Effector memory CD4-positive, alpha-beta T cell (primary cell): Measurements from ENCODE around the gene AP5S1.
"Not testable (repeated sequence)": the region's sequence is repeated elsewhere in the genome, so short reads cannot be mapped to it uniquely, and the experiment has no call there.

Experiments
- DNase-seq, 3 donors: peaks; one replicate each; pipeline ENCODE4 v3.0.0-alpha.2; 2020
- H3K27ac ChIP-seq: 2 replicates; pipeline ENCODE4 v1.7.0; 2013; ENCODE audit warnings: mild to moderate bottlenecking, low read length, moderate library complexity; ENCODE audit not compliant: insufficient read depth, poor library complexity, severe bottlenecking
- H3K27me3 ChIP-seq: replicated peaks from 2 replicates; pipeline ENCODE4 v1.7.0; 2013; ENCODE audit warnings: mild to moderate bottlenecking, low read length; ENCODE audit not compliant: insufficient read depth, control insufficient read depth, poor library complexity, severe bottlenecking
- H3K36me3 ChIP-seq: 2 replicates; pipeline ENCODE4 v1.7.0; 2013; ENCODE audit warnings: mild to moderate bottlenecking, low read length, moderate library complexity; ENCODE audit not compliant: control insufficient read depth, insufficient read depth
- H3K4me1 ChIP-seq: 2 replicates; pipeline ENCODE4 v1.7.0; 2013; ENCODE audit warnings: low read length, mild to moderate bottlenecking; ENCODE audit not compliant: control insufficient read depth, insufficient read depth, poor library complexity, severe bottlenecking
- H3K4me3 ChIP-seq: 2 replicates; pipeline ENCODE4 v1.7.0; 2013; ENCODE audit warnings: low read length, low read depth, mild to moderate bottlenecking; ENCODE audit not compliant: insufficient read depth, poor library complexity, severe bottlenecking
- H3K9me3 ChIP-seq: 2 replicates; pipeline ENCODE4 v1.7.0; 2013; ENCODE audit warnings: mild to moderate bottlenecking, low read length, moderate library complexity; ENCODE audit not compliant: control insufficient read depth

Gene AP5S1

GRCh38 chr20:3783511-3784195 lies 36.7 kb upstream of the AP5S1 start:
- Histone ChIP-seq H3K36me3 (no peaks in the 10 kb centered on the region), H3K27ac (no peak overlapping the region), H3K9me3 (no peaks in the 10 kb centered on the region), H3K4me3 (no peak overlapping the region), H3K4me1 (peaks cover 12% of the 10 kb centered on the region), H3K27me3 (no peaks in the 10 kb centered on the region)
- no peak for DNase-seq

GRCh38 chr20:3784216-3784853 lies 36.0 kb upstream of the AP5S1 start:
- no peaks in the 10 kb centered on the region for H3K9me3 ChIP-seq
- H3K4me3 ChIP-seq: no peak overlapping the region
- DNase-seq: no peak
- peaks cover 11% of the 10 kb centered on the region for H3K4me1 ChIP-seq
- no peaks in the 10 kb centered on the region for H3K36me3 ChIP-seq
- no peak overlapping the region for H3K27ac ChIP-seq
- H3K27me3 ChIP-seq: no peaks in the 10 kb centered on the region

- H3K36me3 ChIP-seq: no peaks in the 10 kb centered on the region
- no peak overlapping the region for H3K4me3 ChIP-seq
- H3K4me1 ChIP-seq: peaks cover 11% of the 10 kb centered on the region
- H3K27me3 ChIP-seq: no peaks in the 10 kb centered on the region
- no peak overlapping the region for H3K27ac ChIP-seq
- DNase-seq: no peak
- H3K9me3 ChIP-seq: no peaks in the 10 kb centered on the region
These were observed 35.5 kb upstream of the AP5S1 start for GRCh38 chr20:3784863-3785239.

GRCh38 chr20:3785240-3786125 lies 34.9 kb upstream of the AP5S1 start:
- Histone ChIP-seq H3K27me3 (no peaks in the 10 kb centered on the region), H3K9me3 (no peaks in the 10 kb centered on the region), H3K4me3 (no peak overlapping the region), H3K36me3 (no peaks in the 10 kb centered on the region), H3K27ac (peak overlapping the region; percentile 58), H3K4me1 (peaks cover 11% of the 10 kb centered on the region)
- no peak for DNase-seq

GRCh38 chr20:3786126-3786484 lies 34.2 kb upstream of the AP5S1 start:
- DNase-seq: peak in 1 of 3 donors; percentile 31
- Histone ChIP-seq H3K27ac (peak overlapping the region; percentile 58), H3K36me3 (no peaks in the 10 kb centered on the region)

GRCh38 chr20:3786665-3787323 lies 33.6 kb upstream of the AP5S1 start, which contains the start of gene CENPB:
CENPB (minus strand) TSS chr20:3786740; CDS start chr20:3786483, 257 bp downstream.
- no peaks in the 10 kb centered on the region for H3K36me3 ChIP-seq
- peaks cover 8% of the 10 kb centered on the region for H3K4me1 ChIP-seq
- DNase-seq: peak; percentile 83 to 85 (median 84)
- H3K27me3 ChIP-seq: no peaks in the 10 kb centered on the region
- peak within 1 kb of the TSS; percentile 45 for H3K4me3 ChIP-seq
- peak within 1 kb of the TSS; percentile 58 for H3K27ac ChIP-seq
- no peaks in the 10 kb centered on the region for H3K9me3 ChIP-seq

More at GRCh38 chr20:3786126-3786484, 34.2 kb upstream of the AP5S1 start:
- Histone ChIP-seq H3K4me1 (peaks cover 10% of the 10 kb centered on the region), H3K9me3 (no peaks in the 10 kb centered on the region), H3K4me3 (peak overlapping the region; percentile 45), H3K27me3 (no peaks in the 10 kb centered on the region)

GRCh38 chr20:3787324-3788014 lies 32.9 kb upstream of the AP5S1 start:
- DNase-seq: no peak
- peaks cover 8% of the 10 kb centered on the region for H3K4me1 ChIP-seq
- peak overlapping the region; percentile 53 for H3K27ac ChIP-seq
- no peaks in the 10 kb centered on the region for H3K27me3 ChIP-seq
- no peaks in the 10 kb centered on the region for H3K36me3 ChIP-seq
- H3K4me3 ChIP-seq: no peak overlapping the region
- H3K9me3 ChIP-seq: no peaks in the 10 kb centered on the region

- Histone ChIP-seq H3K4me3 (no peak overlapping the region), H3K36me3 (no peaks in the 10 kb centered on the region), H3K9me3 (no peaks in the 10 kb centered on the region), H3K27me3 (no peaks in the 10 kb centered on the region), H3K27ac (no peak overlapping the region), H3K4me1 (peaks cover 8% of the 10 kb centered on the region)
- no peak for DNase-seq
These were observed 31.6 kb upstream of the AP5S1 start for GRCh38 chr20:3788685-3789155.

- not testable (repeated sequence) for H3K36me3 ChIP-seq, H3K4me1 ChIP-seq, H3K27ac ChIP-seq
These were observed 31.1 kb upstream of the AP5S1 start for GRCh38 chr20:3789201-3789600.

More at GRCh38 chr20:3789201-3789600, 31.1 kb upstream of the AP5S1 start:
- not testable (repeated sequence) for H3K9me3 ChIP-seq, DNase-seq, H3K4me3 ChIP-seq, H3K27me3 ChIP-seq
